Measurements from ENCODE around the gene CADM2. TPM values are rescaled to one million over a fixed set of nuclear protein-coding genes. Genes with fewer than 3 reads are reported as not detected.

The CADM2 gene
- total and polyA plus RNA-seq, 2 experiments from 2014 or later, result 13.3 to 47.5 TPM

DNA sequence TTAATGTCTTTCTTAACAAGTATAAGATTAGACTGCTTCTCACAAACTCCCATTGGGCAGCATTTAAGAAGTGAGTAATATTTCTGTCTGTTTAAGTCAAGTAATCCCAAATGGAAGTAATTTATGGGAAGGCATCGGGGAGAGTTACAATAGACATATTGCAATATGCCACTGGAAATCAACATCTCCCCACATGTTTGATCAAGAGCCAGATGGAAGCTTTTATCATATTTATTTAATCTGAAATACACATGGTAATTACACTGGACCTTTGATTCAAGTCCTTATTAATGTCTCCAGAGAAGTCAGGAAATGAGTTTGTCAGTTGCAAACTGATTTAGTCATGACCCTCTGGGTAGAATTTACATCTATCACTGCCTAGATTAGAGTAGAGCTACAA, 1088.4 kb downstream of the CADM2 start:
- H3K27ac Mint-ChIP-seq, result no peak overlapping the region
- Histone ChIP-seq H3K9me2 (ENCODE audit: insufficient read depth) (no peaks in the 10 kb centered on the region), H3K27me3 (ENCODE audit: insufficient read depth) (no peaks in the 10 kb centered on the region), H3K4me2 (no peak overlapping the region), H3K27ac (ENCODE audit: low read depth) (no peak overlapping the region), H3K4me3 (no peak overlapping the region), H3K36me3 (ENCODE audit: insufficient read depth) (no peaks in the 10 kb centered on the region), H3K4me1 (ENCODE audit: insufficient read depth) (no peaks in the 10 kb centered on the region), H3F3A (replicated peaks; ENCODE audit: low read depth) (no peaks in the 10 kb centered on the region), H4K20me1 (replicated peaks; ENCODE audit: insufficient read depth) (no peaks in the 10 kb centered on the region), H2AFZ (no peak overlapping the region), H3K79me2 (replicated peaks; ENCODE audit: insufficient read depth) (no peaks in the 10 kb centered on the region)
- no peaks in the 10 kb centered on the region for H3K27me3 Mint-ChIP-seq (ENCODE audit: insufficient read depth, low read depth, poor library complexity)
- TF ChIP-seq ZNF114 (CRISPR knock-in tag; IDR thresholded peaks at IDR 0.05), result no peak
- TF ChIP-seq, protein P1, sequence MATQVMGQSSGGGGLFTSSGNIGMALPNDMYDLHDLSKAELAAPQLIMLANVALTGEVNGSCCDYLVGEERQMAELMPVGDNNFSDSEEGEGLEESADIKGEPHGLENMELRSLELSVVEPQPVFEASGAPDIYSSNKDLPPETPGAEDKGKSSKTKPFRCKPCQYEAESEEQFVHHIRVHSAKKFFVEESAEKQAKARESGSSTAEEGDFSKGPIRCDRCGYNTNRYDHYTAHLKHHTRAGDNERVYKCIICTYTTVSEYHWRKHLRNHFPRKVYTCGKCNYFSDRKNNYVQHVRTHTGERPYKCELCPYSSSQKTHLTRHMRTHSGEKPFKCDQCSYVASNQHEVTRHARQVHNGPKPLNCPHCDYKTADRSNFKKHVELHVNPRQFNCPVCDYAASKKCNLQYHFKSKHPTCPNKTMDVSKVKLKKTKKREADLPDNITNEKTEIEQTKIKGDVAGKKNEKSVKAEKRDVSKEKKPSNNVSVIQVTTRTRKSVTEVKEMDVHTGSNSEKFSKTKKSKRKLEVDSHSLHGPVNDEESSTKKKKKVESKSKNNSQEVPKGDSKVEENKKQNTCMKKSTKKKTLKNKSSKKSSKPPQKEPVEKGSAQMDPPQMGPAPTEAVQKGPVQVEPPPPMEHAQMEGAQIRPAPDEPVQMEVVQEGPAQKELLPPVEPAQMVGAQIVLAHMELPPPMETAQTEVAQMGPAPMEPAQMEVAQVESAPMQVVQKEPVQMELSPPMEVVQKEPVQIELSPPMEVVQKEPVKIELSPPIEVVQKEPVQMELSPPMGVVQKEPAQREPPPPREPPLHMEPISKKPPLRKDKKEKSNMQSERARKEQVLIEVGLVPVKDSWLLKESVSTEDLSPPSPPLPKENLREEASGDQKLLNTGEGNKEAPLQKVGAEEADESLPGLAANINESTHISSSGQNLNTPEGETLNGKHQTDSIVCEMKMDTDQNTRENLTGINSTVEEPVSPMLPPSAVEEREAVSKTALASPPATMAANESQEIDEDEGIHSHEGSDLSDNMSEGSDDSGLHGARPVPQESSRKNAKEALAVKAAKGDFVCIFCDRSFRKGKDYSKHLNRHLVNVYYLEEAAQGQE (IDR thresholded peaks at IDR 0.05; ENCODE audit: unreplicated experiment), result no peak
- no peak for TF ChIP-seq JUNB (IDR thresholded peaks at IDR 0.05; ENCODE audit: unreplicated experiment)
- TF ChIP-seq ZNF331 (CRISPR knock-in tag; IDR thresholded peaks at IDR 0.05; ENCODE audit: low read depth), result no peak
- no peak for TF ChIP-seq EZH2phosphoT487 (IDR thresholded peaks at IDR 0.05; ENCODE audit: unreplicated experiment)
- TF ChIP-seq STAT1 (IDR thresholded peaks at IDR 0.05; ENCODE audit: unreplicated experiment), result no peak
- TF ChIP-seq, protein P2, sequence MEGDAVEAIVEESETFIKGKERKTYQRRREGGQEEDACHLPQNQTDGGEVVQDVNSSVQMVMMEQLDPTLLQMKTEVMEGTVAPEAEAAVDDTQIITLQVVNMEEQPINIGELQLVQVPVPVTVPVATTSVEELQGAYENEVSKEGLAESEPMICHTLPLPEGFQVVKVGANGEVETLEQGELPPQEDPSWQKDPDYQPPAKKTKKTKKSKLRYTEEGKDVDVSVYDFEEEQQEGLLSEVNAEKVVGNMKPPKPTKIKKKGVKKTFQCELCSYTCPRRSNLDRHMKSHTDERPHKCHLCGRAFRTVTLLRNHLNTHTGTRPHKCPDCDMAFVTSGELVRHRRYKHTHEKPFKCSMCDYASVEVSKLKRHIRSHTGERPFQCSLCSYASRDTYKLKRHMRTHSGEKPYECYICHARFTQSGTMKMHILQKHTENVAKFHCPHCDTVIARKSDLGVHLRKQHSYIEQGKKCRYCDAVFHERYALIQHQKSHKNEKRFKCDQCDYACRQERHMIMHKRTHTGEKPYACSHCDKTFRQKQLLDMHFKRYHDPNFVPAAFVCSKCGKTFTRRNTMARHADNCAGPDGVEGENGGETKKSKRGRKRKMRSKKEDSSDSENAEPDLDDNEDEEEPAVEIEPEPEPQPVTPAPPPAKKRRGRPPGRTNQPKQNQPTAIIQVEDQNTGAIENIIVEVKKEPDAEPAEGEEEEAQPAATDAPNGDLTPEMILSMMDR (conservative IDR thresholded peaks at IDR 0.05; ENCODE audit: low read depth in 2 of 2), result no peak
- TF ChIP-seq CREB1 (CRISPR knock-in tag; IDR thresholded peaks at IDR 0.05; ENCODE audit: low read depth), result no peak
- TF ChIP-seq, protein P3, sequence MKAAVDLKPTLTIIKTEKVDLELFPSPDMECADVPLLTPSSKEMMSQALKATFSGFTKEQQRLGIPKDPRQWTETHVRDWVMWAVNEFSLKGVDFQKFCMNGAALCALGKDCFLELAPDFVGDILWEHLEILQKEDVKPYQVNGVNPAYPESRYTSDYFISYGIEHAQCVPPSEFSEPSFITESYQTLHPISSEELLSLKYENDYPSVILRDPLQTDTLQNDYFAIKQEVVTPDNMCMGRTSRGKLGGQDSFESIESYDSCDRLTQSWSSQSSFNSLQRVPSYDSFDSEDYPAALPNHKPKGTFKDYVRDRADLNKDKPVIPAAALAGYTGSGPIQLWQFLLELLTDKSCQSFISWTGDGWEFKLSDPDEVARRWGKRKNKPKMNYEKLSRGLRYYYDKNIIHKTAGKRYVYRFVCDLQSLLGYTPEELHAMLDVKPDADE (IDR thresholded peaks at IDR 0.05), result no peak
- TF ChIP-seq, protein P4, sequence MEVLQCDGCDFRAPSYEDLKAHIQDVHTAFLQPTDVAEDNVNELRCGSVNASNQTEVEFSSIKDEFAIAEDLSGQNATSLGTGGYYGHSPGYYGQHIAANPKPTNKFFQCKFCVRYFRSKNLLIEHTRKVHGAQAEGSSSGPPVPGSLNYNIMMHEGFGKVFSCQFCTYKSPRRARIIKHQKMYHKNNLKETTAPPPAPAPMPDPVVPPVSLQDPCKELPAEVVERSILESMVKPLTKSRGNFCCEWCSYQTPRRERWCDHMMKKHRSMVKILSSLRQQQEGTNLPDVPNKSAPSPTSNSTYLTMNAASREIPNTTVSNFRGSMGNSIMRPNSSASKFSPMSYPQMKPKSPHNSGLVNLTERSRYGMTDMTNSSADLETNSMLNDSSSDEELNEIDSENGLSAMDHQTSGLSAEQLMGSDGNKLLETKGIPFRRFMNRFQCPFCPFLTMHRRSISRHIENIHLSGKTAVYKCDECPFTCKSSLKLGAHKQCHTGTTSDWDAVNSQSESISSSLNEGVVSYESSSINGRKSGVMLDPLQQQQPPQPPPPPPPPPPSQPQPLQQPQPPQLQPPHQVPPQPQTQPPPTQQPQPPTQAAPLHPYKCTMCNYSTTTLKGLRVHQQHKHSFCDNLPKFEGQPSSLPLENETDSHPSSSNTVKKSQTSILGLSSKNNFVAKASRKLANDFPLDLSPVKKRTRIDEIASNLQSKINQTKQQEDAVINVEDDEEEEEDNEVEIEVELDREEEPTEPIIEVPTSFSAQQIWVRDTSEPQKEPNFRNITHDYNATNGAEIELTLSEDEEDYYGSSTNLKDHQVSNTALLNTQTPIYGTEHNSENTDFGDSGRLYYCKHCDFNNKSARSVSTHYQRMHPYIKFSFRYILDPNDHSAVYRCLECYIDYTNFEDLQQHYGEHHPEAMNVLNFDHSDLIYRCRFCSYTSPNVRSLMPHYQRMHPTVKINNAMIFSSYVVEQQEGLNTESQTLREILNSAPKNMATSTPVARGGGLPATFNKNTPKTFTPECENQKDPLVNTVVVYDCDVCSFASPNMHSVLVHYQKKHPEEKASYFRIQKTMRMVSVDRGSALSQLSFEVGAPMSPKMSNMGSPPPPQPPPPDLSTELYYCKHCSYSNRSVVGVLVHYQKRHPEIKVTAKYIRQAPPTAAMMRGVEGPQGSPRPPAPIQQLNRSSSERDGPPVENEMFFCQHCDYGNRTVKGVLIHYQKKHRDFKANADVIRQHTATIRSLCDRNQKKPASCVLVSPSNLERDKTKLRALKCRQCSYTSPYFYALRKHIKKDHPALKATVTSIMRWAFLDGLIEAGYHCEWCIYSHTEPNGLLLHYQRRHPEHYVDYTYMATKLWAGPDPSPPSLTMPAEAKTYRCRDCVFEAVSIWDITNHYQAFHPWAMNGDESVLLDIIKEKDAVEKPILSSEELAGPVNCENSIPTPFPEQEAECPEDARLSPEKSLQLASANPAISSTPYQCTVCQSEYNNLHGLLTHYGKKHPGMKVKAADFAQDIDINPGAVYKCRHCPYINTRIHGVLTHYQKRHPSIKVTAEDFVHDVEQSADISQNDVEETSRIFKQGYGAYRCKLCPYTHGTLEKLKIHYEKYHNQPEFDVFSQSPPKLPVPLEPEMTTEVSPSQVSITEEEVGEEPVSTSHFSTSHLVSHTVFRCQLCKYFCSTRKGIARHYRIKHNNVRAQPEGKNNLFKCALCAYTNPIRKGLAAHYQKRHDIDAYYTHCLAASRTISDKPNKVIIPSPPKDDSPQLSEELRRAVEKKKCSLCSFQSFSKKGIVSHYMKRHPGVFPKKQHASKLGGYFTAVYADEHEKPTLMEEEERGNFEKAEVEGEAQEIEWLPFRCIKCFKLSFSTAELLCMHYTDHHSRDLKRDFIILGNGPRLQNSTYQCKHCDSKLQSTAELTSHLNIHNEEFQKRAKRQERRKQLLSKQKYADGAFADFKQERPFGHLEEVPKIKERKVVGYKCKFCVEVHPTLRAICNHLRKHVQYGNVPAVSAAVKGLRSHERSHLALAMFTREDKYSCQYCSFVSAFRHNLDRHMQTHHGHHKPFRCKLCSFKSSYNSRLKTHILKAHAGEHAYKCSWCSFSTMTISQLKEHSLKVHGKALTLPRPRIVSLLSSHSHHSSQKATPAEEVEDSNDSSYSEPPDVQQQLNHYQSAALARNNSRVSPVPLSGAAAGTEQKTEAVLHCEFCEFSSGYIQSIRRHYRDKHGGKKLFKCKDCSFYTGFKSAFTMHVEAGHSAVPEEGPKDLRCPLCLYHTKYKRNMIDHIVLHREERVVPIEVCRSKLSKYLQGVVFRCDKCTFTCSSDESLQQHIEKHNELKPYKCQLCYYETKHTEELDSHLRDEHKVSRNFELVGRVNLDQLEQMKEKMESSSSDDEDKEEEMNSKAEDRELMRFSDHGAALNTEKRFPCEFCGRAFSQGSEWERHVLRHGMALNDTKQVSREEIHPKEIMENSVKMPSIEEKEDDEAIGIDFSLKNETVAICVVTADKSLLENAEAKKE (CRISPR knock-in tag; IDR thresholded peaks at IDR 0.05), result no peak
- H3K4me1 Mint-ChIP-seq, result no peaks in the 10 kb centered on the region
- H3K36me3 Mint-ChIP-seq (ENCODE audit: low read depth), result peaks cover 2% of the 10 kb centered on the region; the same call in 1 of the 3 replicates
- DNase-seq (ENCODE audit: low spot score), result no peak
- H3K4me3 Mint-ChIP-seq, result no peak overlapping the region
- peaks cover 11% of the 10 kb centered on the region; the same call in 1 of the 3 replicates for H3K9me3 Mint-ChIP-seq
- ATAC-seq, result no peak
